ENCODE measurements around the gene CLEC16A. TPM values are rescaled to one million over a fixed set of nuclear protein-coding genes. Genes with fewer than 3 reads are reported as not detected.

CLEC16A gene
- total and polyA plus RNA-seq, 9 of the 15 experiments (the other 6 are each of a cell fraction or from before 2014, with no cell fraction given), result 1.00 to 22.3 (median 10.0) TPM

DNA sequence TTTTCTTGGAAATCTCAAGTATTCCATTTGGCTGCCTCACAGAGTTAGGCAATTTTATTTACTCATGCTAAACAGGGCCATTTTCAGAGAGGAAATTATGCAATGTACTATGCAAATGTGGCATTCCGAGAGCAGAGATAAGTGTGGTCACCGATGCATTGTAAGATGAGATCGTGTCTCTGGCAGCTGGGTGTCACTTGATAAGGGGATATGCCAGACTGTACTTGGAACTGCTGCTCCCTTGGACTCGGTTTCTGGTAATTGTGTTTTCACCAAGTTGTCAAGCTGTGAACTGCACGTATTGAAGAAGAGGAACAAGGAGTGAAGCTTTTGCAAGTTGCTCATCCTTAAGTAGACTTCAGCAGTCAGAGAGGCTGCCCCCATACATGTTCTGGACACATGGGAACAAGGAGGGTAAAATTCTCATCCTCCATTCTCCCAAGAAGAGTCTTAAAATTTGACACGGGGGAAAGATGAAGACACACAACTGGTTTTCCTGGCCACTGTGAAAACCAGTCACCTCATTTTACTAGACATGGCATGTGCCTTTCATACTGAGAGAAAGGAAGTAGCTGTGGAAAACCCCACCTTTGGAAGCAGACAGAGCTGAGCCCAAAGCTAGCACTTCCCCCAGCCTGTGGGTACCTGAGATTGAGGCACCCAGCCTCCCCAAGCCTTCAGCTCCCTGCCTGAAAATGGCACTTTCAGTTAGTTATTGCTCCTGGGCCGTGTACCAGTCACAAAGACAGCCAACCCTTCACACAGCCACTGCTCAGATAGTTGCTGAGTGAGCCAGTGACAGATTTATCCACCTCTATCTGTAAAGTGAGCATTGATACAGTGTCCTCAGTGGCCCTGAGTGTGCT is 160.9 kb downstream of the CLEC16A start (continued):
- TF ChIP-seq, protein P1, sequence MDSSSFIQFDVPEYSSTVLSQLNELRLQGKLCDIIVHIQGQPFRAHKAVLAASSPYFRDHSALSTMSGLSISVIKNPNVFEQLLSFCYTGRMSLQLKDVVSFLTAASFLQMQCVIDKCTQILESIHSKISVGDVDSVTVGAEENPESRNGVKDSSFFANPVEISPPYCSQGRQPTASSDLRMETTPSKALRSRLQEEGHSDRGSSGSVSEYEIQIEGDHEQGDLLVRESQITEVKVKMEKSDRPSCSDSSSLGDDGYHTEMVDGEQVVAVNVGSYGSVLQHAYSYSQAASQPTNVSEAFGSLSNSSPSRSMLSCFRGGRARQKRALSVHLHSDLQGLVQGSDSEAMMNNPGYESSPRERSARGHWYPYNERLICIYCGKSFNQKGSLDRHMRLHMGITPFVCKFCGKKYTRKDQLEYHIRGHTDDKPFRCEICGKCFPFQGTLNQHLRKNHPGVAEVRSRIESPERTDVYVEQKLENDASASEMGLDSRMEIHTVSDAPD (CRISPR knock-in tag; IDR thresholded peaks at IDR 0.05), result no peak
- TF ChIP-seq, protein P2, sequence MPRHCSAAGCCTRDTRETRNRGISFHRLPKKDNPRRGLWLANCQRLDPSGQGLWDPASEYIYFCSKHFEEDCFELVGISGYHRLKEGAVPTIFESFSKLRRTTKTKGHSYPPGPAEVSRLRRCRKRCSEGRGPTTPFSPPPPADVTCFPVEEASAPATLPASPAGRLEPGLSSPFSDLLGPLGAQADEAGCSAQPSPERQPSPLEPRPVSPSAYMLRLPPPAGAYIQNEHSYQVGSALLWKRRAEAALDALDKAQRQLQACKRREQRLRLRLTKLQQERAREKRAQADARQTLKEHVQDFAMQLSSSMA (CRISPR knock-in tag; IDR thresholded peaks at IDR 0.05), result no peak
- TF ChIP-seq, protein P3, sequence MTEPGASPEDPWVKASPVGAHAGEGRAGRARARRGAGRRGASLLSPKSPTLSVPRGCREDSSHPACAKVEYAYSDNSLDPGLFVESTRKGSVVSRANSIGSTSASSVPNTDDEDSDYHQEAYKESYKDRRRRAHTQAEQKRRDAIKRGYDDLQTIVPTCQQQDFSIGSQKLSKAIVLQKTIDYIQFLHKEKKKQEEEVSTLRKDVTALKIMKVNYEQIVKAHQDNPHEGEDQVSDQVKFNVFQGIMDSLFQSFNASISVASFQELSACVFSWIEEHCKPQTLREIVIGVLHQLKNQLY (CRISPR knock-in tag; conservative IDR thresholded peaks at IDR 0.05), result no peak
- TF ChIP-seq NFYB (IDR thresholded peaks at IDR 0.05; ENCODE audit: extremely low read depth, insufficient read length) (no peak), ZEB2 (IDR thresholded peaks at IDR 0.05) (peak; percentile 90), CHD4 (IDR thresholded peaks at IDR 0.05; ENCODE audit: insufficient read depth, insufficient replicate concordance, low read depth, low read length, poor library complexity, severe bottlenecking) (no peak), ZBTB17 (CRISPR knock-in tag; IDR thresholded peaks at IDR 0.05) (no peak; the same call in 1 of the 2 replicates), ZNF175 (CRISPR knock-in tag; IDR thresholded peaks at IDR 0.05; ENCODE audit: low read depth) (peak; percentile 92), ARHGAP35 (IDR thresholded peaks at IDR 0.05; ENCODE audit: partially characterized antibody) (no peak), TRIM28 (IDR thresholded peaks at IDR 0.05) (no peak), ZNF408 (CRISPR knock-in tag; IDR thresholded peaks at IDR 0.05; ENCODE audit: low read depth) (no peak), CAMTA2 (CRISPR knock-in tag; conservative IDR thresholded peaks at IDR 0.05) (no peak), CBFA2T3 (IDR thresholded peaks at IDR 0.05) (peak; percentile 99), ZNF830 (CRISPR knock-in tag; IDR thresholded peaks at IDR 0.05) (no peak), ZFX (CRISPR knock-in tag; IDR thresholded peaks at IDR 0.05) (no peak)
- TF ChIP-seq, protein P4, sequence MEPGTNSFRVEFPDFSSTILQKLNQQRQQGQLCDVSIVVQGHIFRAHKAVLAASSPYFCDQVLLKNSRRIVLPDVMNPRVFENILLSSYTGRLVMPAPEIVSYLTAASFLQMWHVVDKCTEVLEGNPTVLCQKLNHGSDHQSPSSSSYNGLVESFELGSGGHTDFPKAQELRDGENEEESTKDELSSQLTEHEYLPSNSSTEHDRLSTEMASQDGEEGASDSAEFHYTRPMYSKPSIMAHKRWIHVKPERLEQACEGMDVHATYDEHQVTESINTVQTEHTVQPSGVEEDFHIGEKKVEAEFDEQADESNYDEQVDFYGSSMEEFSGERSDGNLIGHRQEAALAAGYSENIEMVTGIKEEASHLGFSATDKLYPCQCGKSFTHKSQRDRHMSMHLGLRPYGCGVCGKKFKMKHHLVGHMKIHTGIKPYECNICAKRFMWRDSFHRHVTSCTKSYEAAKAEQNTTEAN (CRISPR knock-in tag; IDR thresholded peaks at IDR 0.05), result no peak
- TF ChIP-seq, protein P5, sequence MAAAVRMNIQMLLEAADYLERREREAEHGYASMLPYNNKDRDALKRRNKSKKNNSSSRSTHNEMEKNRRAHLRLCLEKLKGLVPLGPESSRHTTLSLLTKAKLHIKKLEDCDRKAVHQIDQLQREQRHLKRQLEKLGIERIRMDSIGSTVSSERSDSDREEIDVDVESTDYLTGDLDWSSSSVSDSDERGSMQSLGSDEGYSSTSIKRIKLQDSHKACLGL (CRISPR knock-in tag; IDR thresholded peaks at IDR 0.05; ENCODE audit: borderline replicate concordance, poor library complexity, severe bottlenecking), result no peak
- TF ChIP-seq, protein P6, sequence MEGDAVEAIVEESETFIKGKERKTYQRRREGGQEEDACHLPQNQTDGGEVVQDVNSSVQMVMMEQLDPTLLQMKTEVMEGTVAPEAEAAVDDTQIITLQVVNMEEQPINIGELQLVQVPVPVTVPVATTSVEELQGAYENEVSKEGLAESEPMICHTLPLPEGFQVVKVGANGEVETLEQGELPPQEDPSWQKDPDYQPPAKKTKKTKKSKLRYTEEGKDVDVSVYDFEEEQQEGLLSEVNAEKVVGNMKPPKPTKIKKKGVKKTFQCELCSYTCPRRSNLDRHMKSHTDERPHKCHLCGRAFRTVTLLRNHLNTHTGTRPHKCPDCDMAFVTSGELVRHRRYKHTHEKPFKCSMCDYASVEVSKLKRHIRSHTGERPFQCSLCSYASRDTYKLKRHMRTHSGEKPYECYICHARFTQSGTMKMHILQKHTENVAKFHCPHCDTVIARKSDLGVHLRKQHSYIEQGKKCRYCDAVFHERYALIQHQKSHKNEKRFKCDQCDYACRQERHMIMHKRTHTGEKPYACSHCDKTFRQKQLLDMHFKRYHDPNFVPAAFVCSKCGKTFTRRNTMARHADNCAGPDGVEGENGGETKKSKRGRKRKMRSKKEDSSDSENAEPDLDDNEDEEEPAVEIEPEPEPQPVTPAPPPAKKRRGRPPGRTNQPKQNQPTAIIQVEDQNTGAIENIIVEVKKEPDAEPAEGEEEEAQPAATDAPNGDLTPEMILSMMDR (IDR thresholded peaks at IDR 0.05 in 2 of 3, conservative IDR thresholded peaks at IDR 0.05 in 1 of 3; ENCODE audit: insufficient read depth in 2 of 3, low read depth in 1 of 3, low read length in 3 of 3), result no peak
- TF ChIP-seq, protein P7, sequence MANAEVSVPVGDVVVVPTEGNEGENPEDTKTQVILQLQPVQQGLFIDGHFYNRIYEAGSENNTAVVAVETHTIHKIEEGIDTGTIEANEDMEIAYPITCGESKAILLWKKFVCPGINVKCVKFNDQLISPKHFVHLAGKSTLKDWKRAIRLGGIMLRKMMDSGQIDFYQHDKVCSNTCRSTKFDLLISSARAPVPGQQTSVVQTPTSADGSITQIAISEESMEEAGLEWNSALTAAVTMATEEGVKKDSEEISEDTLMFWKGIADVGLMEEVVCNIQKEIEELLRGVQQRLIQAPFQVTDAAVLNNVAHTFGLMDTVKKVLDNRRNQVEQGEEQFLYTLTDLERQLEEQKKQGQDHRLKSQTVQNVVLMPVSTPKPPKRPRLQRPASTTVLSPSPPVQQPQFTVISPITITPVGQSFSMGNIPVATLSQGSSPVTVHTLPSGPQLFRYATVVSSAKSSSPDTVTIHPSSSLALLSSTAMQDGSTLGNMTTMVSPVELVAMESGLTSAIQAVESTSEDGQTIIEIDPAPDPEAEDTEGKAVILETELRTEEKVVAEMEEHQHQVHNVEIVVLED (CRISPR knock-in tag; IDR thresholded peaks at IDR 0.05), result peak; percentile 20; the same call in 1 of the 2 replicates

All from K562 (cell line).